Measurements from ENCODE around the gene MPV17L2. TPM values are rescaled to one million over a fixed set of nuclear protein-coding genes. Genes with fewer than 3 reads are reported as not detected.

Gene MPV17L2
- total RNA-seq, 1 donor, result 4.3 TPM

DNA sequence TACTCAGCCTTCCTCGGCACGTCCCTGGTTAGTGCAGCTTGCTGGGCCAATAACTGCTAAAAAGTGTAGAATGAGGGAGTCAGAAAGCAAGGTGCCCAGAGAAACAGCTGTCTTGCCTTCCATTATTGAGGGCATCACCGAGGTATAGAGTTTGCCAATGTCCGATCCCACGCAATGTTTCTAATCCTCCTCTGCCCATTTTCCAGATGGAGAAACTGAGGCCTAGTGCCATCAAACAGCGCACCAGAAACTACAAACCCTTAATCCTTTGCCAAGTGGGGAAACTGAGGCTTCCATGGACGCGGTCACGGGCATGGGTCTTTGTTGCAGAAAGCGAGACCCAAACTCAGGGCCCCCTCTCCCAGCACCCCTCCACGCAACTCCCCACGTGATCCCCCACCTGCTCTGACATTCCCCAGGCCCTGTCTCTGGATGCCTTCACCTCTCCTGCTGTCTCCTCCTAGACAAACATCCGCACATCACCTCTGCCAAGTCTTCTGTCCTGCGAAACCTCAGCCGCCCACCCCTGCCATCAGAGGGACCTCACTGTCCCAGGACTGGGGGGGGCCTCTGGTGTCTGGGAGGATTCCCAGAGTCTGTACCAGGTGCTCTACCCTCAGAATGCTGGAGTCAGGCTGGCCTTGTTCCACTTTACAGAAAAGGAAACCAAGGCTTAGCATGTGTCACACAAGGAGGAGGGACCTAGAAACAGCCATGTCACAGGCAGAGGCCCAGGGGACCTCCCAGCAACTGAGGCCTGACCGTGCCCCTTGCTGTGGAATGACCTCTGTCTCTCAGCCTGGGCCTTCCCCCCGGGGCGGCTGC is 34.1 kb downstream of the MPV17L2 start:
- peaks cover 24% of the 10 kb centered on the region for H3K4me1 ChIP-seq (ENCODE audit: insufficient read depth, low read length)
- no peaks in the 10 kb centered on the region for H3K9me3 ChIP-seq (ENCODE audit: low read depth, low read length)
- H3K4me3 ChIP-seq (ENCODE audit: low read length), result no peak overlapping the region
- peaks cover 43% of the 10 kb centered on the region for H3K27me3 ChIP-seq (ENCODE audit: insufficient read depth, low read length)

DNA sequence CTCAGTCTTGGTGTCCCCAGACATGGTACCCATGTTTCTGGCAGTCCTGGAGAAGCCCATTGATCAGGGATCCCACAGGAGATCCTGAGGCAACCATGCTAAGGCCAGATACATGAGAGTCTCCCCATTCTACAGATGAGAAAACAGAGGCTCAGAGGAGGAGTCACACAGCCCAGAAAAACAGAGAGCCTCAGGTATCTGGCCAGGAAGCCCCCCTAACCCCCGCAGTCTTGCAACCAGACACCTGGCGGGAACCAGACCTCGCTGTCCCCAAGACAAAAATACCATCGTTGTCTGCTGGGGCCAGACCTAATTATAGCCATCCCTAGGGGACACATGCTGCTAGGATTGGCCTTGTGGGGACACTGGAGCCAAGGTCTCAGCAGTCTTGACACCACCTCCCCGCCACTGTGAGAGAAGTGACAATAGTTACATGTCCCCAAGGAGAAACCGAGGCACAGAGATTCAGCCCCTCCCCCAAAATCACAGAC is 34.8 kb downstream of the MPV17L2 start:
- no peak overlapping the region for H3K4me3 ChIP-seq (ENCODE audit: low read length)
- peaks cover 46% of the 10 kb centered on the region for H3K27me3 ChIP-seq (ENCODE audit: insufficient read depth, low read length)
- no peaks in the 10 kb centered on the region for H3K9me3 ChIP-seq (ENCODE audit: low read depth, low read length)
- H3K4me1 ChIP-seq (ENCODE audit: insufficient read depth, low read length), result peaks cover 24% of the 10 kb centered on the region

DNA sequence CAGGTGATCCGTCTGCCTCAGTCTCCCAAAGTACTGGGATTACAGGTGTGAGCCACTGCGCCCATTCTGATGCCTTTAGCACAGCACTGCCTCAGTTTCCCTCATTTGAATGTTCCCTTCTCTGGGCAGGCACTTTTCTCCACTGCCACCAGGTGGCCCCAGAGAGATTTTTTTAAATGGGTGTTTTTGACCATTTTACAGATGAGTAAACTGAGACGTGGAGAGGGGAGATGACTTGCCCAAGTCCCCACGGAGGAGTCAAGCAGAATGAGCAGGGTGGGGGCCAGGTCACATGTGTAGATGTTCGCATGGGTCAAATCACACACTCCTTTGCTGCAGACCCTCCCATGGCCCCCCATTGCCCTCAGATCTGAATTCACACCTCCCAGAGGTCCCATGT is 36.5 kb downstream of the MPV17L2 start:
- Histone ChIP-seq H3K27me3 (ENCODE audit: insufficient read depth, low read length) (peaks cover 58% of the 10 kb centered on the region), H3K9me3 (ENCODE audit: low read depth, low read length) (no peaks in the 10 kb centered on the region), H3K4me3 (ENCODE audit: low read length) (no peak overlapping the region), H3K4me1 (ENCODE audit: insufficient read depth, low read length) (peaks cover 17% of the 10 kb centered on the region)

DNA sequence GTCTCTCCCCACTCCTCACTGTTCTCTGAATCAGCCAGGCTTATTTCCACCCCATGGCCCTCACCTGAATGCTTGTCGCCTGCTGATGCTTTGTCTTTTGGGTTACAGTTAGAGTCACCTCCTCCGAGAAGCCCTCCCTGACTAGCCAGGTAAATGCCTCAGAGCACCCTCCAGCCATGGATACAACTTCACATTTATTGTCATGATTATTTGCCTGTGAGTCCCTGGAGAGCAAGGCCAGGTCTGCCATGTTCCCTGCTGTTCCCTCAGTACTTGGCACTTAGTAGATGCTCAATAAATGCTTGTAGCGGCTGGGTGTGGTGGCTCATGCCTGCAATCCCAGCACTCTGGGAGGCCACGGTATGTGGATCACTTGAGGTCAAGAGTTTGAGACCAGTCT is 36.9 kb downstream of the MPV17L2 start:
- peaks cover 13% of the 10 kb centered on the region for H3K4me1 ChIP-seq (ENCODE audit: insufficient read depth, low read length)
- no peak overlapping the region for H3K4me3 ChIP-seq (ENCODE audit: low read length)
- H3K9me3 ChIP-seq (ENCODE audit: low read depth, low read length), result no peaks in the 10 kb centered on the region
- peaks cover 60% of the 10 kb centered on the region for H3K27me3 ChIP-seq (ENCODE audit: insufficient read depth, low read length)

DNA sequence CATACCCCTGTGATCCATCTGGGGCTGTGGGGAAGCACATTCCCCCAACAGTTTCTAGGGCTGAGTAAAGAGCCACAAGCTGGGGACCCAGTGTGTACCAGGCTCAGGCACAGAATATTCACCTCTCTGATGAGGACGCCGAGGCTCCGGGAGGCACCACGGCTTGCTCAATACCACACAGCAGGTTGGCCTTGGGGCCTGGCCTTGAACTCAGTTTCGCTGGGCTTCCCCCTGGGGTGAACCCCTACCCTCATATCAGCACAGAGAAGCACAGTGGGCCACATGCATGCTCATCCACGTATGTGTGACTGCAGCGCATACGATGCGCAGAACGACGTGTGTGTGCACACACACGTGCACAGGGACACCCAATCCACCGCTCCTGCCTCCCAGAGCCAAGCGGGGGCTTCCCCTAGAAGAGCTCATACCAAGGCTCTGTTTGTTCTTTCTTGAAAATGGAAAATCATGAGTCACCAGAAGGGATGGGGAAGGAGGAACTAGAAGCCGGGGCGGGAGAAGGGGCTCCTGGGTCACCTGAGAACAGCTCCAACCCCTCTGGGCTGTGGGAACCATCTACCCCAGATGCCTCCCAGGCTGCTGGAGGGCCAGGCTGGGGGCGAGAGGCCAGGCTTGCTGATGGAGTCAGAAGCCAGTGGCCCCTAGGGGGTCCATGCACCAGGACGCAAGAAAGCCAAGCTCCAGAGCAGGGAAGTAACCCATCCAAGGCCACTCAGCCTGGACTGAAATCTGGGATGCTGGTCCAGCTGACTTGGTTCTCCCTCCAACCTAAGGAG is 38.1 kb downstream of the MPV17L2 start:
- Histone ChIP-seq H3K27me3 (ENCODE audit: insufficient read depth, low read length) (peaks cover 49% of the 10 kb centered on the region), H3K4me1 (ENCODE audit: insufficient read depth, low read length) (peaks cover under 1% of the 10 kb centered on the region), H3K9me3 (ENCODE audit: low read depth, low read length) (no peaks in the 10 kb centered on the region), H3K4me3 (ENCODE audit: low read length) (no peak overlapping the region)

DNA sequence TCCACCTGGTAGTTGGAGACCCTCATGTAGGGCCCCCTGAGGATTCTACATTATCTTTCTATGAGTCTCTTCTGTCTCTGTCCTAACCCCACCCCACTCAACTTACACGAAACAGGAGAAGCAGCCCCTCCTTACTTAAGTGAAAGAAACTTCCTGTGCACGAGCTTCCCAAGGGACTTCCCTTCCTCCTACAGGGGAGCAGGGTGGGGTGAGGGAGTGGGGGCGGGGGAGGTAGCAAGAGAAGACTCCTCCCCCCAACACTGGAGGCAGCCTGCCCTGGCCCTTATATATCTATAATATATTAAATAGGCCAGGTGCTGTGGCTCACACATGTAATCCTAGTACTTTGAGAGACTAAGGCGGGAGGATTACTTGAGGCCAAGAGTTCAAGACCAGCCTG is 38.8 kb downstream of the MPV17L2 start:
- H3K4me1 ChIP-seq (ENCODE audit: insufficient read depth, low read length), result no peaks in the 10 kb centered on the region
- H3K9me3 ChIP-seq (ENCODE audit: low read depth, low read length), result no peaks in the 10 kb centered on the region
- H3K4me3 ChIP-seq (ENCODE audit: low read length), result no peak overlapping the region
- peaks cover 45% of the 10 kb centered on the region for H3K27me3 ChIP-seq (ENCODE audit: insufficient read depth, low read length)

DNA sequence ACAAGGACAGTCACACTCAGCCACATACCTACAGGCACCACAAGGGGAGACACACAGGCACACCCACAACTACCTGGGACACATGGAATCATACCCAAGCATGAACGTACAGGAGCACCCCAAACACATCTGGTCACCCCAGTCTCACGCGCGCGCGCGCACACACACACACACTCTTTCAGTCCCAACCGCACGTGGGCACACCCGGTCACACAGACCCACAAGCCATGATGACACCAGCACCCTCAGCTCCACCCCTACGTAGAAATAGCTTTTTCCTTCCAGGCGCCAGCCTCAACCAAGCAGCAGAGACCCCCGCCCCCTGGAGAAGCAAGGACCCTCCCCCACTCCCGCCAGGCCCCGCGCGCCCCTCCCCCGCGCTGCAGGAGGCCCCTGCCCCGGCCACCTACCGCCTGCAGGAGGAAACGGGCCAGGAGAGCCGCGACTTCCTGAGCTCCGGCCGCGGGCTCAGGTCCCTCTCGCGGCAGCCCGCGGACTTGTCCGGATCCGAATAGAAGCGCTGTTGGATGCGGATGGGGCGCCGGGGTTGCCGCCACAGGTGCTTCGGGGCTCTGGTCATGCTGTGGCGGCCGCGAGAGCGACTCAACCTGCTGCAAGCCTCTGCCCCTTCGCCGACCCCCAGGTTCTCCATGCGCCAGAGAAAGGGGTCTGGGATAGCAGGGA is 39.7 kb downstream of the MPV17L2 start:
- Histone ChIP-seq H3K4me1 (ENCODE audit: insufficient read depth, low read length) (no peaks in the 10 kb centered on the region), H3K27me3 (ENCODE audit: insufficient read depth, low read length) (peaks cover 42% of the 10 kb centered on the region), H3K9me3 (ENCODE audit: low read depth, low read length) (no peaks in the 10 kb centered on the region), H3K4me3 (ENCODE audit: low read length) (no peak overlapping the region)

DNA sequence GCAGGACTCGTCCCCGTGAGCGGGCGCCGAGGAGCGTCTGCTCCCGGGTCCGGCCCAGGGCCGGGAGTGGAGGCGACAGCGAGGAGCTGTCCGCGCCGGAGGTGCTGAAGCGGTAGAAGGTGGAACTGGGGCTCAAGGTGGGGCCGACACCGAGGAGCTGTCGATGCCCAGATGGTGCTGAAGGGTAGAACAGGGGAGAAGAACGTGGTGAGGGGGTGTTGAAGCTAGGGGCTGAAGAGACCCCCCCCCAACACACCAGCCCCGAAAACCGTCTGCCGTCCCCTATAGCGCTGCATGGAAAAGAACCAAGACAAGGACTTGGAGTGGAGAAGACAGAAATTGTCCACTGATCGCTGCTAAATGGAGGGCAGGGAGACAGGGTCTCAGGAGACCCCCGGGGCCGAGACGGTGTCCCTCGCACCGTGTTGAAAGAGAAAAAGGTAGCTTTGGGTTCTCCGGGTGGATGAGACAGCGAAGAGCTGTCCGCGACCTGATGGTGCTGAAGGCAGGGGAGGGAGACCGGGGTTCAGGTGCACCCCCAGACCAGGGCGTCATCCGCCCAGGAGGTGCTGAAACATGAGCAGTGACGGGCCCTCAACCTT is 40.3 kb downstream of the MPV17L2 start:
- Histone ChIP-seq H3K27me3 (ENCODE audit: insufficient read depth, low read length) (peaks cover 38% of the 10 kb centered on the region), H3K4me3 (ENCODE audit: low read length) (no peak overlapping the region), H3K4me1 (ENCODE audit: insufficient read depth, low read length) (no peaks in the 10 kb centered on the region), H3K9me3 (ENCODE audit: low read depth, low read length) (no peaks in the 10 kb centered on the region)

DNA sequence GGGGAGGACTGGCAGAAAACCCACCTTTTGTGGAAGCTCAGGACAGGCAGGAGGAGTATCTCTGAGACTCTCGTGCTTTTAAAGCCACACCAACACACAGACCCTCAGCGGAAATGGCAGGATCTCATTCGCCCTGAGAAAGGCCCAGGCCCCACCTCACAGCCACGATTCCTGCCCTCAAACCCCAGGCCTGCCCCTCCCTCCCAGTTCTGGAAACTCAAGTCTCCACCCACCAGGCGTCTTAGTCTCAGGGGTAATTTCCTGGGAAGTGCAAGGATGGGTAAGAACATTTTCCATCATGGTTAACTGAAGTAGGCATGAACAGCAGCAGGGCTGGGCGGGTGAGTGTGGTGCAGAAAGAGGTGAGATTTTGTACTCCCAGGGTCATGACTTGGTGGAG is 41.2 kb downstream of the MPV17L2 start:
- Histone ChIP-seq H3K4me3 (ENCODE audit: low read length) (no peak overlapping the region), H3K9me3 (ENCODE audit: low read depth, low read length) (no peaks in the 10 kb centered on the region), H3K4me1 (ENCODE audit: insufficient read depth, low read length) (no peaks in the 10 kb centered on the region), H3K27me3 (ENCODE audit: insufficient read depth, low read length) (peaks cover 38% of the 10 kb centered on the region)

DNA sequence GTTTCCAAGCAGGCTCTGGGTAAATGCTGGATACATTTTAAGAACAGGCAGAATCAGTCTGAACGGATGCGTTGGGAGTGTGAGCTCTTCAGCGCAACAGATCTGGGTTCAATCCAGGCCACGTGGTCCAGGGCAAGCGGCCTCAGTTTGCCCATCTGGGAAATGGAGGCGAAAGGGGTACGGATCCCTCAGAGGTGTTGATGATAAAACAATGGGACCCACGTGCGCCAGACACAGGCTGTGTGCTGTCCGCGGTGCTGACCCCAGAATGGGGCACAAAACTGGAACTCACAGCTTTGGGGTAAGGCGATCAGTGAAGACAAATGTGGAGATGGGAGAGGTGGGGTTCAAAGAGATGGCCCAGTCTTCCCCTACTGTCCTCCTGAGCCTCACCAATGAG is 46.3 kb downstream of the MPV17L2 start:
- Histone ChIP-seq H3K9me3 (ENCODE audit: low read depth, low read length) (no peaks in the 10 kb centered on the region), H3K27me3 (ENCODE audit: insufficient read depth, low read length) (peaks cover 7% of the 10 kb centered on the region), H3K4me1 (ENCODE audit: insufficient read depth, low read length) (no peaks in the 10 kb centered on the region), H3K4me3 (ENCODE audit: low read length) (no peak overlapping the region)

DNA sequence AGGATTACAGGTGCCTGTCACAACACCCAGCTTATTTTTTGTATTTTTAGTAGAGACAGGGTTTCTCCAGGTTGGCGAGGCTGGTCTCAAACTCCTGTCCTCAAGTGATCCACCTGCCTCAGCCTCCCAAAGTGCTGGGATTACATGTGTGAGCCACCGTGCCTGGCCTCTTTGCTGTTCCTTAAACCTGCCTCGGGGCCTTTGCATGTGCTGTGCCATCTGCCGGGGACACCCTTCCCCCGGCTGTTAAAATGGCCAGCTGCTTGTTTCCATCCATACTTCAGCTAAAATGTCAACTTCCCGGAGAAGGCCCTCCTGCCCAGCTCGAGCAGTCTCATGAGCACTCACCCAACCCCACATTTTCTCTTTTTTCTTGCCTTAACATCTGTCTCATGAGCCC is 52.3 kb downstream of the MPV17L2 start:
- no peaks in the 10 kb centered on the region for H3K9me3 ChIP-seq (ENCODE audit: low read depth, low read length)
- no peaks in the 10 kb centered on the region for H3K27me3 ChIP-seq (ENCODE audit: insufficient read depth, low read length)
- H3K4me1 ChIP-seq (ENCODE audit: insufficient read depth, low read length), result no peaks in the 10 kb centered on the region
- no peak overlapping the region for H3K4me3 ChIP-seq (ENCODE audit: low read length)

Other genes starting within 250 kb of the MPV17L2 start
- under 0.01 TPM for gene KCNN1, start 226.1 kb upstream of the MPV17L2 start, total RNA-seq
- 123 TPM for gene ARRDC2, start 185.0 kb upstream of the MPV17L2 start, total RNA-seq
- gene IL12RB1, start 106.3 kb upstream of the MPV17L2 start, total RNA-seq, result 26.9 TPM
- 6.7 TPM for gene MAST3, start 95.4 kb upstream of the MPV17L2 start, total RNA-seq
- gene PIK3R2, start 40.1 kb upstream of the MPV17L2 start, total RNA-seq, result 3.7 TPM
- gene IFI30, start 19.4 kb upstream of the MPV17L2 start, total RNA-seq, result 769 TPM
- 3.8 TPM for gene RAB3A, start 10.8 kb downstream of the MPV17L2 start, total RNA-seq
- gene PDE4C, start 33.2 kb downstream of the MPV17L2 start, total RNA-seq, result not detected
- 7.7 TPM for gene IQCN, start 81.2 kb downstream of the MPV17L2 start, total RNA-seq
- gene JUND, start 88.4 kb downstream of the MPV17L2 start, total RNA-seq, result 1,318 TPM
- 62.4 TPM for gene LSM4, start 129.9 kb downstream of the MPV17L2 start, total RNA-seq
- gene PGPEP1, start 147.4 kb downstream of the MPV17L2 start, total RNA-seq, result 21.4 TPM
- gene GDF15, start 192.9 kb downstream of the MPV17L2 start, total RNA-seq, result not detected
- 32.7 TPM for gene LRRC25, start 204.4 kb downstream of the MPV17L2 start, total RNA-seq
- gene SSBP4, start 226.2 kb downstream of the MPV17L2 start, total RNA-seq, result 46.2 TPM
- 7.8 TPM for gene ISYNA1, start 244.9 kb downstream of the MPV17L2 start, total RNA-seq

Data from mononuclear cell (primary cell).